Smooth muscle cell of the brain vasculature (primary cell): Measurements from ENCODE around the gene GPR50.

Source experiments
- DNase-seq: peaks from one replicate; pipeline ENCODE4 v3.0.0-alpha.2; 2012; ENCODE audit warnings: low read depth, low spot score

Gene GPR50

DNA sequence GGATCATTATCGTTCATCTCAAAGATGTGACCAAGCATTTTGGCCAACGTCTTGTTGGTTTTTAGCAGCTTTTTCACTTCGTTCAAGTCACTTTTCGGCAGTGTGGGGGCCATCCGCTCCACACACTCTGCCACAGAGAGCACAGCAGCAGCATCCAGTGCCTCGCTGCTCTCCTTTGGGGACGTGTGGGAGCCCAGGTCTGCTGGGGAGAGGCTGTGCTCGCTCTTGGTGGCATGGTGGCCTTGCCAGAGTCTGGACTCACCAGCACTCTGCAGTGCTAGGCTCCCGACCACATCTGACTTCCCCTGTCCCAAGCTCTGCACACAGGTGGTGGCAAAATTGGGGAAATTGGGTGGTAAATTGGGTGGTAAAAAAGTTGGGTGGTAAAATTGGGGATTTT, 50.6 kb downstream of the GPR50 start:
- no peak for DNase-seq

DNA sequence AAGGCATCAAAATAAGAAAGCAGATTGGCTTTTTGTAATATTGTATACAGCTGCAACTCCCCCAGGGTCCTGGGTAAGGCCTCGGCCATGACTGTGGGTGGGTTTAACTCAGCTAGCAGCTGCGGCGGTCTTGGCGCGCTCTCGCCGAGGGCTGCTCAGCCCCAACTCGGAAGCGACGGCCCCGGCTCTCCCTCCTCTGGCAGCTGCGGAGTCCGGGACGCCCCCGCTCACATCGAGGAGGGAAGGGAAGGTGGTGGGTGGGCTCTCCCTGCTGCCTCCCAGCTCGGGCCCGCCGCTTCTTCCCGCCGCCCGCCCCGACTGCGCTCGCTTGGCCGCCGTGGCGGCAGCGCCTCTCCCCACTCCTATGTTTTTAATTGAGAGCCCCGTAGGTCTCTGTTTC, 51.2 kb downstream of the GPR50 start:
- no peak for DNase-seq

DNA sequence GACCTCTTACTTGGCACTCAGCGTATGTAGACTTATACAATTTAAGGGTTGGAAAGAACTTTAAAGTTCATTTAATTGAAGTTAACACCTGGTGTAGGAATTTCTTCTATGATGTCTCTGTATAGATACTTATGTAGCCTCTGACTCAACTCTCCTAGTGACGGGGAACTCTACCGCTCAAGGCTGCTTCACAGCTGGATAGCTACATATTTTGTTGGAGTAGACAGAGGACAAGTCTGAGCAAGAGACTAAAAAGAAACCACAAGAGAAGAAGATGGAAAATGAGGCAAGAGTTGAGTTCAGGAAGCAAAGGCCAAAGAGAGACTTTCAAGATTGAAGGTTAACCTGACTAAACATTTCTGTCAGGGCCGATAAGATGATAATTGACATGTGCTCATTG, 52.6 kb downstream of the GPR50 start:
- DNase-seq, result no peak
